Measurements from ENCODE around the gene COX6B2.
"Not testable (repeated sequence)": the region's sequence is repeated elsewhere in the genome, so short reads cannot be mapped to it uniquely, and the experiment has no call there.

The COX6B2 gene

DNA sequence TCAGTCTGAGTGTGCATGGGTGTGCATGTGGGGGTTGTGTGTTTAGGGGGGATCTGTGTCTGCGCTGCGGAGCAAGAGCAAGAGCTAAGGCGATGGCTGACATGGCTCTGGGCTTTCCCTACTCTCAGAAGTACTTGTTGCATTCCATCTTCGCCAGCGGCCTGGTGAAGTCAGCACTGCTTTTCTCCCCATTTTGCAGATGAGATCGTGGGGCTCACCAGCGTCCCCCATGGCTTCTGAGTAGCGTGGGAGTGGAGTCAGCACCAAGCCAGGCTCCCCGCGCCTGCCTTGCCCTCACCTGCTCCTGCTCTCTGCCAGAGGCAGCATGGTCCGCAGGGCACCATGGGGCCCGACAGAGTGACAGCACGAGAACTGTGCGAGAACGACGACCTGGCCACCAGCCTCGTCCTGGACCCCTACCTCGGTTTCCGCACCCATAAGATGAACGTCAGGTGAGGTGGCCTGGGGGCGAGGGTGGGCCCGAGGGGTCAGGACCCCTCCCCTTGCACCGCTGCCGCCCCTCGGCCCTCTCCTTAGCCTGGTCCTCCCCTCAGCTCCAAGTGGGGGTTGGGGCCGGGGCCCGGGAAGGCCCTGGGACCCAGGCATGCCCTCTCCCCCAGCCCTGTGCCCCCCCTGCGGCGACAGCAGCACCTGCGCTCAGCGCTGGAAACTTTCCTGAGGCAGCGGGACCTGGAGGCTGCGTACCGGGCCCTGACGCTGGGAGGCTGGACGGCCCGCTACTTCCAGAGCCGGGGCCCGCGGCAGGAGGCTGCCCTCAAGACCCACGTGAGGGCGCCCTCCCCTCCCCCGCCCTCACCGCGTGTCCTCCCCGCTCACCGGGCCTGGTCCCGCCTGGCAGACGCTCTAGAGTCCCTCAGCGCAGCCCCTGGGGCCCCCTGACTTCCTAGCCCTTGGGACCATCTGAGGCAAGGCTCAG is 12.7 kb downstream of the COX6B2 start:
- no peak for DNase-seq (ENCODE audit: low spot score)

GRCh38 chr19:55341171-55341588 is 13.3 kb downstream of the COX6B2 start:
- DNase-seq (ENCODE audit: low spot score), result peak; percentile 90

DNA sequence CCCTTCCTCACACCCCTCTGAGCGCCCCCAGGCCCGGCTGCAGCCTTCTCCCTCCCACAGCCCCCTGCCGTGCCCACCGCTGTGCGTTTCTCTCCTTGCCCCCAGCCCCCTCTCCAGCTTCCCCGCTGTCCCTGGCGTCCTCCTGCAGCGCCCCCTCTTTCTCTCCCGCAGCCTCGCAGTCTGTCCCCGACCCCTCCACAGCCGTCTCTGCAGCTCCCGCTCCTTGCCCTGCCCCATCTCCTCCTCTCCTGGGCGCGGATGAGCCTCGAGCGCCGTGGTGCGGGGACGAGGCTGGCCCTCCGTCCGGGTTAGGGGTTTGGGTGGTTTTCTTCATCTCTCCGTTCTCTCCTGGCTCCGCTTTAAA is 13.8 kb downstream of the COX6B2 start:
- peak; percentile 68 for DNase-seq (ENCODE audit: low spot score)

DNA sequence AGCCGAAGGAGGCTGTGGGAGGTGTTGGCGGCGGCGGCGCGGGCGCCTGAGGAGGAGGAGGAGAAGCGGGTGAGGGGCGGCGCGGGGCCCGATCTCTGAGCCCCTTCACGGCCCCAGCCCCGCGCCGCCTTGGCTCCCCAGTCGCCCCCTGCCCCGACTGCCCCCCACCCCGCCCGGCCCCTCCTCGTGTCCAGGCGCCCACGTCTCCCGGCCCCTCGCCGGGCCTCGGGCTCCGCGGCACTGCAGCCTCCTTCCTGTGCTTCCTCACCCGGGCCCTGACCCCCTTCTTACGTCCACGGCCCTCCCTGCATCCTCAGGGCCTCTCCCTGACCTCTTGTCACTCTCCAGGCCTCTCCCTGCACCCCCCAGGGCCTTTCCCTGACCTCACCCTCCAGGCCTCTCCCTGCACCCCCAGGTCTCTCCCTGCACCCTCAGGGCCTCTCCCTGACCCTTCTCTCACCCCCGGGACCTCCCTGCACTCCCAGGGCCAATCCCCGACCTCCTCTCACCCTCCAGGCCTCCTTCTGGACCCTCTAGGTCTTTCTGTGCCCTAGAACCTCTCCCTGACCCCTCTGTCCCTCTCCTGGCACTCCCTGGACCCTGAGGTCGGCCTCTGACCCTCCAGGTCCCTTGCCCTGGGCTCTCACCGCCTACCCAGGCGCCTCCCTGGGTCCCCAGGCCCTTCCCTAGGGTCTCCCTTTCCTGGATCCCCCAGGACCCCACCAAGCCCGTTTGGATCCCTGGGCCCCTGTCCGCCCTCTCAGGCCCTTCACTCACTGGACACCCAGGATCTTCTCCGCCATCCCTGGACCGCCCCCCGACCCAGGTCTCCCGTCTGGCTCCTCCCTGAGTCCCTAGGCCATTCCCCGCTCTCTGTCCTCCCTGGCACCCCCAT is 14.4 kb downstream of the COX6B2 start:
- no peak for DNase-seq (ENCODE audit: low spot score)

- peak; percentile 100 for DNase-seq (ENCODE audit: low spot score)
Observed at GRCh38 chr19:55339105-55339888, 15.2 kb downstream of the COX6B2 start, which contains the start of gene KMT5C. Gene KMT5C (plus strand): TSS chr19:55339876. CDS start chr19:55341937, 2,061 bp downstream.

DNA sequence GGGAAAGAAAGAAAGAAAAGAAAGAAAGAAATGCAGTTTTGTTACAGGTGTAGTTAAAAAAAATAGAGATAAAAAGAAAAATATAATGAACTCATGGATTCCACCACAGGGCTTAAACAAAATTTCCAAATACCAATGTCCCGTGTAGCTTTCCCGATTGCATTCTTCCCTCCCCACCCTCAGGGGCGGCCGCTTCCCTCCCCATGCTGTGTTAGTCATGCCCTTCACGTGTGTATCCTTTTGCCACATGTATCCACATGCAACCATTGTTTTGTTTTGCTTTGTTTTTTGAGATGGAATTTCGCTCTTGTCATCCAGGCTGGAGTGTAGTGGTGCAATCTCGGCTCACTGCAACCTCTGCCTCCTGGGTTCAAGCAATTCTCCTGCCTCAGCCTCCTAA is 18.4 kb downstream of the COX6B2 start:
- no peak for DNase-seq (ENCODE audit: low spot score)

DNA sequence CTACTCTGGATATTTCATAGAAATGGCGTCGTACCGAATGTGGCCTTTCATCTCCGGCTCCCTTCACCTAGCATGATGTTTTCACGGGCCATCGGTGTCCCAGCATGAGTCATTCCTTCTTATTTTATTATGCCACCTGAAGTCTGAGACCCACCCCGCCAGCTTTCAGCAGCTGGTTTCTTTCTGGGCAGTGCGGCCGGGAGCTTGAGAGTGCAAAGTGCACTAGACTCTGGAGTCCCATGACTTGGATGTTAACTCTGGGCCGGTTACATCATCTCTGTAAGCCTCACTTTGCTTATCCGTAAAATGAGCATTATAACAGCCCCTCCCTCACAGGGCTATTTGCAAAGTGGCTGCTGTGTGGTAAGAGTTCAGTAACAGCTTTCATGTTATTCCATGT is 20.6 kb downstream of the COX6B2 start:
- no peak for DNase-seq (ENCODE audit: low spot score)

- not testable (repeated sequence) for DNase-seq (ENCODE audit: low spot score)
Observed at GRCh38 chr19:55329791-55330190, 24.7 kb downstream of the COX6B2 start.

GRCh38 chr19:55328774-55329318 is 25.7 kb downstream of the COX6B2 start:
- not testable (repeated sequence) for DNase-seq (ENCODE audit: low spot score)

DNA sequence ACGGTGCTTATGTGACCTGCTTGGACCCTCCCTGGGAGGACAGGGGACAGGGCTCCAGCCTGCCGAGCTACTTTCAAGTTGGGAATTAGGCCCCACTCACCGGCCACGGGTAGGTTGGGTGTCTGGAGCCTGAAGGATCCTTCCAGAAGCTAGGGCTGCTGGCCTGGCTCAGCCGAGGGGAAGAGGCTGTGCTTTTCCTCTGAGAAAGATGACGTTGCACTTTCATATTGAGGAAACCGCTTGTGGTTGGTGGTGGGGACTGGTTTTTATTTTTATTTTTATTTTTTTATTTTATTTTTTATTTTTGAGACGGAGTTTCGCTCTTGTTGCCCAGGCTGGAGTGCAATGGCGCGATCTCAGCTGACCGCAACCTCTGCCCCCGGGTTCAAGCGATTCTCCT is 29.3 kb downstream of the COX6B2 start, which contains the start of gene TMEM150B:
TMEM150B (minus strand) TSS at position 170 of the 400 bp plus-strand sequence. CDS start 4,305 bp downstream, outside the sequence.
- DNase-seq (ENCODE audit: low spot score), result no peak

DNA sequence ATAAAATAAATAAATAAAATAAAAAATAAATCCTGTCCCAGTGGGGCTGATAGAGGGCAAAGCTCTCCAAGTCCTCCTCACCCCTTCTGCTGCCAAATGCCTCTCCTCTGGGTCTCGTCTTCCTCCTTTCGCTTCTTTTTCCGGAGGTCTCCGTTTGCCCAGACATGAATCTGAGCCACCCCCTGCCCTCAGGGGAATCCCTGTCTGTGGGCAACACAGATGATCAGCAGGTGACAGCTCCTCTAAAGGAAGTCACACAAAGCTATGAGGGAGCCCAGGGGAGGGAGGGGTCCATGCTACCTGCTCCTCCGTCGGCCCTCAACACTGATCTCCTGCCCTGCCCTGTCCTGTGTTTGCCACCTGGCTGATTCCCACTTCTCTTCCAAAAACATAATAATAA is 29.9 kb downstream of the COX6B2 start:
- no peak for DNase-seq (ENCODE audit: low spot score)

- no peak for DNase-seq (ENCODE audit: low spot score)
Observed at GRCh38 chr19:55322204-55322885, 32.2 kb downstream of the COX6B2 start.

DNA sequence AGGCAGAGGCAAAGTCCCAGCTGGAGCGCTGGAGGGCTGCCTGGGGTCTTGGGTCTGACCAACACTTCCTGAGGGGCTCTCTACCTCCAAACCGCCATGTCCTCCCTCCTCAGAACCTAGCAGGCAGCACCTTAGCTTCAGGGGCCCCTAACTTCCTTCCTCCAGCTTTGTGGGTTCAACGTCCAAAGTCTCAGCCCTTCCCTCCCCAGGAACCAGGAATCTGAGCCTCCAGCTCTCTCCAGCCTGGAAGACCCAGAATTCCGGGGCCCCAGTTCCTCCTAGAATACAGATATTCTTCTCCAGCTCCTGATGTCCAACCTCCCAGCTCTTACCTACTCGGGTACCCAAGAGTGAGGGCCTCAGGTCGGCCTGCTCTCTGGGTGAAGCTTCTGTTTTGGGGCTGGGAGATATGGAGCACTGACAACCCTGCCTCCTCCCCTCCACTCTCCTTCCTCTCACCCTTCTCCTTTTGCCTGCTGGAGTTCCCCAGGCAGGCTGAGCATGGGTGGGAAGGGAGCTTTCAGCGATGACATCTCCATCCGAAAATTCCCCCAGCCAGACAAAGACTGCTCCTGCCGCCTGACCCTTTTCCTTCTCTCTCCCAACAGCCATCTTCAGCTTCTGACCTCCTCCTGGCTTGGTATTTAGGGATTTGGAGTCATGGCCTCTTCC is 32.9 kb downstream of the COX6B2 start:
- DNase-seq (ENCODE audit: low spot score), result no peak

DNA sequence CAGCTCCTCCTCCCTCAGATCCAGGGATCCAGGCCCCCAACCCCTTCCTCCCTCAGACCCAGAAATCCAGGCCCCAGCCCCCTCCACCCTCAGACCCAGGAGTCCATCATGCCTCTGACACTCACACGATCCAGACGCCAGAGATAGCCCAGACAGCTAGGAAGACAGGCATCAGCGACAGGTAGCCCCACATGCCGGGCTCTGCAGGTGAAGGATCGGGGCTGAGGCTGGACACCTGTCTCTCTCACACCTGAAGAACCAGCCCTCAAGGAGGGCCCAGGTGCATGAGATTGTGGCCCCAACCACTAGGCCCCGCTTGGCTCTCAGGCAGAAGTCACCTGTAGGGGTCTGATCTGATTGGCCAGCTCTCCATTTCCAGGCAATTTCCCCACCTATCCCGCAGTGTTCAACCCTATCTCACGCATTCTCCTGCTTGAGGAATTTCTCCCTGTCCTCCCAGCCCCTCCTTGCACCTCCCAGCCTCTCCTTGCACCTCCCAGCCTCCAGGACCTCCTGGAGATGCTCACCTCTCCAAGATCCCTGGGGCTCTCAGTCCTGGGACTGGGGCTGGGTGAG is 33.6 kb downstream of the COX6B2 start:
- DNase-seq (ENCODE audit: low spot score), result no peak

DNA sequence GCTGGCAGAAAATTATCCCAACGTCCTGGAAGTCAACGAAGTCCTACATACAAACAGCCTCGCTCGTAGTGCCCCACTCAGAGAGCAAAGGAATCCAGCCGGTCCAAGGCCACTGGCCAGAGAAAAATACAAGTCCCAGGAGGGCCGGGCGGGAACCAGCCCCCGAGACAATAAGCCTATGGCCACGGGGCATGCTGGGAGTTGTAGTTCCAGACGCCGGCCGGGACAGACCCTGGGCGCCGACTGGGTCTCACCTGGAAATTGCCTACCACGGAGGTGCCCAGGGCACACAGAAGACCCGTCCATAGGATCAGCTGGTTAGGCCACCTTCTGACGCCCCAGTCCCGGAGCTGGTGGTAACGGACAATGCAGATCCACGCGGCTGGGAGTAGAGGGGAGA is 34.7 kb downstream of the COX6B2 start:
- peak; percentile 88 for DNase-seq (ENCODE audit: low spot score)

DNA sequence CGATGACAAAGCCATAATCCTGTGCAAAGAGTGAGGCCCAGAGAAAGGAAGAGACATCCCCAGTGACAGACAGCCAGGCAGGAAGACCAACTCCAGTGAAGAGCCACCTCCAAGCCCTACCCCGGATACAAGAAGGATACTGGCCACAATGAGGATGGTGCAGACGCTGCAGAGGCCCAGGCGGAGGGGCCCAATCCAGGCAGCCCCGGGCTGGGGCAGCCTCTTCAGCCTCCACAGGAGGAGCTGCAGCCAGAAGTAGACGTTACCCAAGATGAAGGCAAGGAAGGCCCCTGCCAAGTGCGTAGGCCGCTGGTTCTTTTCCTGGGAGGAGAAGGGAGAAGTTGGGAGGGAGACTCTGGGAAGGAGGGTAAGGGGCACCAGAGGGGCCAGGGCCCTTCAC is 37.9 kb downstream of the COX6B2 start:
- DNase-seq (ENCODE audit: low spot score), result no peak

DNA sequence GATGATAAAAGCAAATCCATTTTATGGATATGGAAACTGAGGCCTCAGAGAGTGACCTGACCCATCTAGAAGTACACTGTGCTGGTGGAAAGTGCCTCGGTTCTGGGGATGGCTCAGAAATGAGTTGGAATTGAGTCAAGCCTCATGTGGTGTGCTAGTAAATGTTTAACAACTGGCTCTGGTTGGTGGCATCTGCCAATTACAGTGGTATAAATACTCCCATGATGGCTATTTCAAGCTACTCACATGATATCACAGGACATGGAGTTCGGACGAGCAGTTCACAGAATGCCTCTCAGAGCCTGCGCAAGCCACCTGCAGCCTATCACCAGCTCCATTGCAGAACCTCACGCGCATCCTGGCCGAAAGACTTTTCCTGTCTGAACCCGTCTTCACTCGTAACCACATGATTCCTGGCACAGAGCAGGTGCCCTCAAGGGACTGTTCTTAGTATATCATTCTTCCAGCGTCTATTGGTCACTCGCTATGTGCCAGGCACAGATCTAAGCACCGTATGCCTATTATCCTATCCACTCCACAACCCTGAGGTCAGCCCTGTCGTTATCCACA is 38.5 kb downstream of the COX6B2 start:
- DNase-seq (ENCODE audit: low spot score), result no peak

- DNase-seq (ENCODE audit: low spot score), result no peak
Observed at GRCh38 chr19:55314396-55314795, 40.1 kb downstream of the COX6B2 start.
